CD14-positive monocyte (primary cell): ENCODE data around the gene TUBB1. TPM values are rescaled to one million over a fixed set of nuclear protein-coding genes. Genes with fewer than 3 reads are reported as not detected.

ENCODE experiments used
- DNase-seq, 3 donors: peaks; one replicate each; pipeline ENCODE4 v3.0.0-alpha.2; 2011 to 2022
- H2AFZ ChIP-seq: 2 replicates; pipeline ENCODE4 v1.6.0; 2012; ENCODE audit warnings: mild to moderate bottlenecking, low read depth, low read length, inconsistent platforms; ENCODE audit not compliant: insufficient read depth, poor library complexity, severe bottlenecking
- H3K27ac ChIP-seq, 2 donors: 1 replicate in 1 of 2; 2 replicates in 1 of 2; pipeline ENCODE4 v1.5.1; 2012 to 2013; ENCODE audit warnings: low read length in 2 of 2, control low read depth in 1 of 2, inconsistent platforms in 1 of 2, low read depth in 1 of 2, mild to moderate bottlenecking in 1 of 2
- H3K27me3 ChIP-seq, 2 donors: one replicate each; pipeline versions ENCODE4 v1.6.0 to v1.6.1; 2011 to 2013; ENCODE audit warnings: low read length in 2 of 2; ENCODE audit not compliant: control insufficient read depth in 2 of 2, insufficient read depth in 2 of 2
- H3K36me3 ChIP-seq, 2 donors: replicated peaks in 1 of 2; 1 replicate in 1 of 2; 2 replicates in 1 of 2; pipeline versions ENCODE4 v1.5.1 to v1.6.1; 2012 to 2013; ENCODE audit warnings: low read length in 2 of 2, control low read depth in 1 of 2, inconsistent platforms in 1 of 2, mild to moderate bottlenecking in 1 of 2; ENCODE audit not compliant: insufficient read depth in 2 of 2, control insufficient read depth in 1 of 2
- H3K4me1 ChIP-seq, 2 donors: 1 replicate in 1 of 2; 2 replicates in 1 of 2; pipeline versions ENCODE4 v1.5.1 to v1.6.1; 2012 to 2013; ENCODE audit warnings: low read length in 2 of 2, control low read depth in 1 of 2, inconsistent platforms in 1 of 2, mild to moderate bottlenecking in 1 of 2, moderate library complexity in 1 of 2; ENCODE audit not compliant: insufficient read depth in 2 of 2, control insufficient read depth in 1 of 2
- H3K4me2 ChIP-seq: replicated peaks from 2 replicates; pipeline ENCODE3; 2012; ENCODE audit warnings: low read length, moderate library complexity, mild to moderate bottlenecking; ENCODE audit not compliant: poor library complexity, severe bottlenecking; ENCODE audit errors: extremely low read depth
- H3K4me3 ChIP-seq, 3 experiments: fragments of 200-600 bp in 1 of 3; sonication (generic) in 1 of 3; replicated peaks in 1 of 3; 1 replicate in 2 of 3; 2 replicates in 1 of 3; pipeline ENCODE4 v1.5.1; 2011 to 2013; ENCODE audit warnings: low read length in 3 of 3, mild to moderate bottlenecking in 3 of 3, control low read depth in 2 of 3, low read depth in 2 of 3, inconsistent platforms in 1 of 3, moderate library complexity in 1 of 3
- H3K79me2 ChIP-seq: 2 replicates; pipeline ENCODE4 v1.6.0; 2012; ENCODE audit warnings: mild to moderate bottlenecking, control low read depth, inconsistent platforms, low read length, moderate library complexity; ENCODE audit not compliant: insufficient read depth
- H3K9ac ChIP-seq: 2 replicates; pipeline ENCODE4 v1.6.0; 2017; ENCODE audit warnings: low read length, mild to moderate bottlenecking; ENCODE audit not compliant: insufficient read depth, poor library complexity, severe bottlenecking
- H3K9me3 ChIP-seq, 2 donors: replicated peaks in 1 of 2; 1 replicate in 1 of 2; 2 replicates in 1 of 2; pipeline versions ENCODE4 v1.5.1 to v1.6.1; 2012 to 2013; ENCODE audit warnings: low read length in 2 of 2, control low read depth in 1 of 2; ENCODE audit not compliant: control insufficient read depth in 1 of 2, insufficient read depth in 1 of 2
- H4K20me1 ChIP-seq: 2 replicates; pipeline ENCODE4 v1.6.0; 2012; ENCODE audit warnings: mild to moderate bottlenecking, low read length, control low read depth, moderate library complexity; ENCODE audit not compliant: insufficient read depth
- H3K27ac Mint-ChIP-seq, 7 donors: one replicate each; pipeline ENCODE4 v1.8.0; 2020; ENCODE audit warnings: mild to moderate bottlenecking in 7 of 7, mixed read lengths in 7 of 7, moderate library complexity in 6 of 7, inconsistent platforms in 2 of 7
- H3K27me3 Mint-ChIP-seq, 3 donors: one replicate each; pipeline ENCODE4 v1.8.0; 2021 to 2022; ENCODE audit warnings: low read depth in 3 of 3, mild to moderate bottlenecking in 3 of 3, mixed read lengths in 3 of 3, moderate library complexity in 3 of 3, inconsistent platforms in 1 of 3
- H3K36me3 Mint-ChIP-seq, 2 donors: one replicate each; pipeline ENCODE4 v1.8.0; 2020; ENCODE audit warnings: mixed read lengths in 2 of 2, inconsistent platforms in 1 of 2, mild to moderate bottlenecking in 1 of 2
- H3K4me1 Mint-ChIP-seq: one replicate; pipeline ENCODE4 v1.8.0; 2020; ENCODE audit warnings: mild to moderate bottlenecking, mixed read lengths
- H3K4me3 Mint-ChIP-seq, 2 donors: one replicate each; pipeline ENCODE4 v1.8.0; 2020; ENCODE audit warnings: mild to moderate bottlenecking in 2 of 2, mixed read lengths in 2 of 2, moderate library complexity in 1 of 2
- H3K9me3 Mint-ChIP-seq, 7 donors: one replicate each; pipeline ENCODE4 v1.8.0; 2020 to 2022; ENCODE audit warnings: mixed read lengths in 7 of 7, mild to moderate bottlenecking in 6 of 7, moderate library complexity in 6 of 7, inconsistent platforms in 2 of 7
- WGBS: methylation state at CpG from one replicate; pipeline ENCODE4 v1.1.5; 2013; ENCODE audit warnings: missing lambda C conversion rate; ENCODE audit not compliant: insufficient coverage; 5-methylcytosine and 5-hydroxymethylcytosine counted together
- intact Hi-C, 2 donors: fragments of 100-400 bp; cut with micrococcal nuclease; formaldehyde crosslinking; loops; one replicate each; pipeline versions ENCODE4 v1.15.0 to v1.15.1; 2023
- polyA plus RNA-seq, 3 donors: library from polyadenylated mRNA; depleted of rRNA in 1 of 3; unstranded in 2 of 3; stranded (reverse) in 1 of 3; fragments of 300-500 nt in 2 of 3; fragments of >200 nt in 1 of 3; fragmentation: Illumina TruSeq in 2 of 3; gene quantifications; 1 replicate in 2 of 3; 2 replicates in 1 of 3; pipeline ENCODE4 v1.2.3, GENCODE V29; 2012 to 2021
- TF ChIP-seq, protein P1 (sequence below): fragments of 200-600 bp; IDR thresholded peaks from one replicate; pipeline ENCODE4 v1.8.0; 2022; ENCODE audit warnings: antibody characterized with exemption, mild to moderate bottlenecking

TUBB1 gene
- polyA plus RNA-seq, 3 donors = 0.09 to 3.1 (median 2.4) TPM

DNA sequence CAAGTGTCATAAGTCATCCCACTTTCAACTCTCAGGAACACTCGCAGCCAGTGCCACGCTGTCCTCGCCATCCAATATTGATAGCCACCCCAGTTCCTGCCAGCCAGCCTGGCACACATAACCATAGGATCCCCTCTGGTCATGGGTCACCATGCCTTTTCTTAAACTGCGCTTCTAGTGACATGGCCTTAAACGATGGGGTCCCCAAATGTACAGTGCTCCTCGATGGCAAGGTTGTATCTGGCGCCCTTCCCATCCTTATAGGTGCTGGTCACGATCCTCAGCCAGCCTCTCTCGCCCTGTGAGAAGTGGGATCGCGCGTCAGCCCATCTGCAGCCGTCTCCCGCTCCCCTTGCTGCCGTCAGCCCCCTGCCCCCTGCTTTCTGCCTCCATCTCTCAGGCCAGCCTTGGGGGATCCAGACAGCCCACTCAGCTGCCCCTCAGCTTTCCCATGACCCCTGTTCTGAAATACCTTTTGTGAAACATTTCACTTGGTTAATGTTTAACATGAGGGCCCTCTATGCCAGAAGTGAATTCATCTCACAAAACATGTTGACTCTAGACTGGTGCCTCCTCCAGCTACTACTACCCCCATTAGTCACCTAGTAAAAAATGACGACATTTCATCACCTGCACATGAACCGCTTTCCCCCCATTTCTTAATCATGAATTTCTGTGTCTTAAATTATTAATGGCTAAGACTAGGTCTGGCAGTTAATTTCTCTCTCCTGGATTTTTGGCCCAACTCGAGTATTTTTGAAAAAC lies 23.6 kb upstream of the TUBB1 start:
- Histone ChIP-seq H3K4me1 (peaks cover 0 to 3% of the 10 kb centered on the region in 2 donors), H3K27me3 (no peaks in the 10 kb centered on the region), H4K20me1 (peaks cover 99% of the 10 kb centered on the region), H3K27ac (peak overlapping the region; percentile 8 to 43), H3K4me3 (no peak overlapping the region), H3K79me2 (peaks cover 47% of the 10 kb centered on the region), H2AFZ (no peak overlapping the region), H3K9ac (no peak overlapping the region), H3K9me3 (no peaks in the 10 kb centered on the region), H3K36me3 (peaks cover 91 to 99% of the 10 kb centered on the region in 2 donors), H3K4me2 (no peak overlapping the region)
- peaks cover 82 to 95% of the 10 kb centered on the region in 2 donors for H3K36me3 Mint-ChIP-seq
- no peak overlapping the region for H3K4me3 Mint-ChIP-seq
- peak overlapping the region in 6 of 7 donors; percentile 60 to 85 (median 76) for H3K27ac Mint-ChIP-seq
- no peaks in the 10 kb centered on the region for H3K9me3 Mint-ChIP-seq
- TF ChIP-seq, protein P1, sequence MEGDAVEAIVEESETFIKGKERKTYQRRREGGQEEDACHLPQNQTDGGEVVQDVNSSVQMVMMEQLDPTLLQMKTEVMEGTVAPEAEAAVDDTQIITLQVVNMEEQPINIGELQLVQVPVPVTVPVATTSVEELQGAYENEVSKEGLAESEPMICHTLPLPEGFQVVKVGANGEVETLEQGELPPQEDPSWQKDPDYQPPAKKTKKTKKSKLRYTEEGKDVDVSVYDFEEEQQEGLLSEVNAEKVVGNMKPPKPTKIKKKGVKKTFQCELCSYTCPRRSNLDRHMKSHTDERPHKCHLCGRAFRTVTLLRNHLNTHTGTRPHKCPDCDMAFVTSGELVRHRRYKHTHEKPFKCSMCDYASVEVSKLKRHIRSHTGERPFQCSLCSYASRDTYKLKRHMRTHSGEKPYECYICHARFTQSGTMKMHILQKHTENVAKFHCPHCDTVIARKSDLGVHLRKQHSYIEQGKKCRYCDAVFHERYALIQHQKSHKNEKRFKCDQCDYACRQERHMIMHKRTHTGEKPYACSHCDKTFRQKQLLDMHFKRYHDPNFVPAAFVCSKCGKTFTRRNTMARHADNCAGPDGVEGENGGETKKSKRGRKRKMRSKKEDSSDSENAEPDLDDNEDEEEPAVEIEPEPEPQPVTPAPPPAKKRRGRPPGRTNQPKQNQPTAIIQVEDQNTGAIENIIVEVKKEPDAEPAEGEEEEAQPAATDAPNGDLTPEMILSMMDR = no peak
- peaks cover 7% of the 10 kb centered on the region for H3K4me1 Mint-ChIP-seq
- peak in 1 of 3 donors; percentile 9 for DNase-seq
- intact Hi-C loops = no loop called here
- 92% methylated on average over 16 of the region's 18 CpGs for whole genome bisulfite sequencing
- peaks cover 0 to 4% (median 0%) of the 10 kb centered on the region in 3 donors for H3K27me3 Mint-ChIP-seq

DNA sequence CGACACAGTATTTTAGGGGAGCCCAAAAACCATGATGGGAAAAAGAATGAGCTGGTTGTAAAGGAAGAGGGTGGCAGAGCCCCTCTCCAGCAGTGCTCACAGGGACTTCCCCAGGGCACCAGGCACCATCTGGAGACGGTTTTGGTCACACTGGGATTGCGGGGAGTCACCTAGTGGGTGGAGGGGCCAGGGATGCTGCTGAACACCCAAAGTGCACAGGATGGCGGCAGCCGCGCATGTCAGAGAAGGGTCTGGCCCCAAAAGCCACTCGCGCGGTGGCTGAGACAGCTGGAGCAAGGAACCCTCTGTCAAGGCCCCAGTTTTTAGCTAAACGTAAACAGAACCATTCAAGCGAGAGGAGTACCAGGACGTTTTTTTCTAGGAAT lies 23.0 kb upstream of the TUBB1 start:
- DNase-seq = no peak
- no peak overlapping the region for H3K9ac ChIP-seq
- peaks cover 99% of the 10 kb centered on the region for H4K20me1 ChIP-seq
- H3K4me3 ChIP-seq = no peak overlapping the region
- H3K27ac ChIP-seq = peak overlapping the region; percentile 2 to 43
- peaks cover 0 to 4% (median 0%) of the 10 kb centered on the region in 3 donors for H3K27me3 Mint-ChIP-seq
- no peaks in the 10 kb centered on the region for H3K27me3 ChIP-seq
- peaks cover 7% of the 10 kb centered on the region for H3K4me1 Mint-ChIP-seq
- H3K36me3 ChIP-seq = peaks cover 91 to 99% of the 10 kb centered on the region in 2 donors
- 97% methylated on average over 9 of the region's 12 CpGs for WGBS
- H3K79me2 ChIP-seq = peaks cover 53% of the 10 kb centered on the region
- TF ChIP-seq, protein P1 = no peak
- H3K9me3 ChIP-seq = no peaks in the 10 kb centered on the region
- no peaks in the 10 kb centered on the region for H3K9me3 Mint-ChIP-seq
- H3K36me3 Mint-ChIP-seq = peaks cover 82 to 97% of the 10 kb centered on the region in 2 donors
- no peak overlapping the region for H3K4me2 ChIP-seq
- intact Hi-C loops = no loop called here
- H3K4me1 ChIP-seq = peaks cover 0 to 3% of the 10 kb centered on the region in 2 donors
- peak overlapping the region in 5 of 7 donors; percentile 42 to 80 (median 73) for H3K27ac Mint-ChIP-seq
- H3K4me3 Mint-ChIP-seq = no peak overlapping the region
- H2AFZ ChIP-seq = no peak overlapping the region
